WTC11 (cell line): Measurements from ENCODE around the gene VSIG4. TPM values are rescaled to one million over a fixed set of nuclear protein-coding genes. Genes with fewer than 3 reads are reported as not detected.

ENCODE experiments used
- ATAC-seq: fragments of 200-7000 bp; cut with Tn5 transposase; 2 replicates; pipeline ENCODE4 v1.10.0; 2021; ENCODE audit warnings: mild to moderate bottlenecking, moderate library complexity
- CTCF ChIA-PET: fragments of 300-600 bp; sonication (Branson Sonifier 250); formaldehyde crosslinking; loops from one replicate; lab custom pipeline; 2021; ENCODE audit warnings: antibody characterized with exemption; lab: Charles Lee
- POLR2A ChIA-PET: fragments of 350-600 bp; sonication (Branson Sonifier 250); formaldehyde crosslinking; loops from one replicate; lab custom pipeline; 2021; ENCODE audit warnings: antibody characterized with exemption; lab: Charles Lee
- DNase-seq: peaks from one replicate; pipeline ENCODE4 v3.0.0; 2021; ENCODE audit warnings: low spot score
- H3K27ac Mint-ChIP-seq: 2 replicates; pipeline ENCODE4 v1.8.0; 2021; ENCODE audit warnings: mixed read lengths
- H3K27me3 Mint-ChIP-seq: 2 replicates; pipeline ENCODE4 v1.8.0; 2021; ENCODE audit warnings: low read depth, mild to moderate bottlenecking, moderate library complexity, mixed read lengths
- H3K36me3 Mint-ChIP-seq: 2 replicates; pipeline ENCODE4 v1.8.0; 2021; ENCODE audit warnings: mixed read lengths
- H3K4me1 Mint-ChIP-seq: 2 replicates; pipeline ENCODE4 v1.8.0; 2022; ENCODE audit warnings: mixed read lengths
- H3K4me3 Mint-ChIP-seq: 2 replicates; pipeline ENCODE4 v1.8.0; 2021; ENCODE audit warnings: mild to moderate bottlenecking, moderate library complexity, mixed read lengths
- H3K9me3 Mint-ChIP-seq: 2 replicates; pipeline ENCODE4 v1.8.0; 2021; ENCODE audit warnings: mixed read lengths
- FOXJ3 ChIP-seq: sonication (generic); formaldehyde crosslinking; IDR thresholded peaks from 2 replicates; pipeline ENCODE4 v1.9.0; 2021; ENCODE audit warnings: missing genetic modification reagents, mild to moderate bottlenecking, borderline replicate concordance
- GABPB1 ChIP-seq: sonication (generic); formaldehyde crosslinking; IDR thresholded peaks from 2 replicates; pipeline ENCODE4 v1.8.1; 2023; ENCODE audit warnings: mild to moderate bottlenecking, missing genetic modification reagents
- GTF2I ChIP-seq: fragments of 250-450 bp; sonication (Bioruptor Pico); conservative IDR thresholded peaks from 2 replicates; pipeline ENCODE4 v1.4.0; 2021; ENCODE audit warnings: mild to moderate bottlenecking
- NFATC4 ChIP-seq: fragments of 250-450 bp; sonication (Bioruptor Pico); IDR thresholded peaks from 2 replicates; pipeline ENCODE4 v1.9.0; 2021; ENCODE audit warnings: mild to moderate bottlenecking
- NFE2L1 ChIP-seq: sonication (generic); formaldehyde crosslinking; IDR thresholded peaks from 2 replicates; pipeline ENCODE4 v1.8.1; 2023; ENCODE audit warnings: missing genetic modification reagents
- RELA ChIP-seq: sonication (generic); formaldehyde crosslinking; IDR thresholded peaks from 2 replicates; pipeline ENCODE4 v1.8.1; 2022; ENCODE audit warnings: missing genetic modification reagents, mild to moderate bottlenecking, borderline replicate concordance
- SMAD3 ChIP-seq: sonication (generic); formaldehyde crosslinking; IDR thresholded peaks from 2 replicates; pipeline ENCODE4 v1.8.0; 2022; ENCODE audit warnings: missing genetic modification reagents, mild to moderate bottlenecking, borderline replicate concordance
- SP1 ChIP-seq: sonication (generic); formaldehyde crosslinking; conservative IDR thresholded peaks from 2 replicates; pipeline ENCODE4 v1.8.1; 2022; ENCODE audit warnings: missing genetic modification reagents
- ZNF219 ChIP-seq: sonication (generic); formaldehyde crosslinking; IDR thresholded peaks from 2 replicates; pipeline ENCODE4 v1.8.0; 2023; ENCODE audit warnings: missing genetic modification reagents, mild to moderate bottlenecking, borderline replicate concordance
- total RNA-seq: library from RNA; stranded (reverse); gene quantifications from 3 replicates; pipeline ENCODE4 v1.2.3, GENCODE V29; 2021
- TF ChIP-seq, protein P1 (sequence below): fragments of 250-450 bp; sonication (Bioruptor Pico); IDR thresholded peaks from 2 replicates; pipeline ENCODE4 v1.9.0; 2021; ENCODE audit warnings: mild to moderate bottlenecking
- TF ChIP-seq, protein P2 (sequence below): sonication (generic); formaldehyde crosslinking; IDR thresholded peaks from 2 replicates; pipeline ENCODE4 v1.8.1; 2023; ENCODE audit warnings: mild to moderate bottlenecking, missing genetic modification reagents, borderline replicate concordance
- TF ChIP-seq, protein P3 (sequence below): sonication (generic); formaldehyde crosslinking; IDR thresholded peaks from 2 replicates; pipeline ENCODE4 v1.8.1; 2023; ENCODE audit warnings: mild to moderate bottlenecking, missing genetic modification reagents
- TF ChIP-seq, protein P4 (sequence below): fragments of 250-450 bp; sonication (Bioruptor Pico); IDR thresholded peaks from 2 replicates; pipeline ENCODE4 v2.1.2; 2022; ENCODE audit warnings: mild to moderate bottlenecking, moderate library complexity
- TF ChIP-seq, protein P5 (sequence below): sonication (generic); formaldehyde crosslinking; IDR thresholded peaks from 2 replicates; pipeline ENCODE4 v1.8.1; 2023; ENCODE audit warnings: mild to moderate bottlenecking, missing genetic modification reagents, moderate library complexity
- TF ChIP-seq, protein P6 (sequence below): sonication (generic); formaldehyde crosslinking; IDR thresholded peaks from 2 replicates; pipeline ENCODE4 v1.8.0; 2023; ENCODE audit warnings: missing genetic modification reagents, mild to moderate bottlenecking, borderline replicate concordance
- TF ChIP-seq, protein P7 (sequence below): sonication (generic); formaldehyde crosslinking; IDR thresholded peaks from 2 replicates; pipeline ENCODE4 v1.8.0; 2022; ENCODE audit warnings: mild to moderate bottlenecking, missing genetic modification reagents

VSIG4 gene
- total RNA-seq, 1 experiment from 2014 or later = 0.24 TPM

DNA sequence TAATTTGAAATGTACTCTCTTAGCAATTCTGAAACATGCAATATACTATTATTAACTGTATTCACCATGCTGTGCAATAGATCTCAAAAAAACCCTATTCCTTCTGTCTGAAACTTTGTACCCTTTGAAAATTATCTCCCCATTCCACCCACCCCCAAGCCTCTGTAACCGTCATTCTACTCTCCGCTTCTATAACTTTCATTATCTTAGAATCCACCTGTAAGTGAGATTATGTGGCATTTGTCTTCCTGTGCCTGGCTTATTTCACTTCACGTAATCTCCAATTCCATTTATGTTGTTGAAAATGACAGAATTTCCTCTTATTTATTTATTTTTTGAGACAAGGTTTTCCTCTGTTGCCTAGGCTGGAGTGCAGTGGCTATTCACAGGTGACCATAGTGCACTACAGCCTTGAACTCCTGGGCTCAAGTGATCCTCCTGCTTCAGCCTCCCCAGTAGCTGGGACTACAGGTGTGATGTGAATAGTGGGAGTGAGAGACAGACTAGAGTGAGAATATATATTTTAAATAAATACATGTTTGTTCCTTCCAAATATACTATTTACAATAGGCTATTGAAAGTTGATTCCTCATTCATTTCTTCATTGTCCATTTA, 30.5 kb downstream of the VSIG4 start:
- no peak for DNase-seq
- ATAC-seq = no peak
- ChIA-PET CTCF (no interaction called here), POLR2A (no interaction called here)
- H3K27me3 Mint-ChIP-seq = no peaks in the 10 kb centered on the region; the same call in 1 of the 2 replicates
- TF ChIP-seq GABPB1 (CRISPR knock-in tag) = no peak
- TF ChIP-seq, all 79 proteins: peak for 0
- Mint-ChIP-seq H3K4me3 (no peak overlapping the region), H3K27ac (no peak overlapping the region), H3K9me3 (0 out of 2 replicates have a peak, but pooled peaks cover 4% of the 10 kb centered on the region), H3K36me3 (no peaks in the 10 kb centered on the region), H3K4me1 (no peaks in the 10 kb centered on the region; the same call in 1 of the 2 replicates)

DNA sequence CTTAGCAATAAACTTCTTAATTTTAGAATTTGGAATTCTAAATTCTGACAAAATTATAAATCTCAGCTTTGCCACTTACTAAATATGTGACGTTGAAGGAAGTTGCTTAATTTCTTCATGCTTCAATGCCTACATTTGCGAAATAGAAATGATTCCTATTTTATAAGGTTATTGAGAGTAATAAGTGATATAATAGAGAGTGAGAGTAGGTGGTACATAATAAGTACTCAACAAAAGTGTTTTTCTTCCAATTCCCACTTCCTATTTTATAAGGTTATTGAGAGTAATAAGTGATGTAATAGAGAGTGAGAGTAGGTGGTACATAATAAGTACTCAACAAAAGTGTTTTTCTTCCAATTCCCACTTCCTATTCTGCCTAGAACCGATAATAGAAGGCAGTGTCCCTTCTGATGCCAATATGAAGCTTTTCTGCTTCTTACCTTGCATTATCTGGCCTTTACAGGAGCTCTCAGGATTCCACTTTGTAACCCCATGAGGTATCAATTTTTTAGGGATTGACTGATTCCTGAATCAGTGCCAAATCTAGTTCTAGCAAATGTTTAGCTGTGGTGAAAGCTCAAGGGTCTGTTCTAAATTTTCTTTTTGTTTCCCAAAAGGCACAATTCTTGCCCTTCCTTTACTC, 31.4 kb downstream of the VSIG4 start:
- Mint-ChIP-seq H3K4me1 (no peaks in the 10 kb centered on the region; the same call in 1 of the 2 replicates), H3K27me3 (no peaks in the 10 kb centered on the region; the same call in 1 of the 2 replicates), H3K27ac (no peak overlapping the region), H3K9me3 (0 out of 2 replicates have a peak, but pooled peaks cover 4% of the 10 kb centered on the region)
- ATAC-seq = no peak
- POLR2A ChIA-PET = no interaction called here
- TF ChIP-seq GTF2I (CRISPR knock-in tag) (no peak), NFE2L1 (no peak), FOXJ3 (no peak), NFATC4 (CRISPR knock-in tag) (no peak), ZNF219 (CRISPR knock-in tag) (no peak), SMAD3 (CRISPR knock-in tag) (no peak), GABPB1 (CRISPR knock-in tag) (no peak), RELA (no peak)
- TF ChIP-seq, protein P1, sequence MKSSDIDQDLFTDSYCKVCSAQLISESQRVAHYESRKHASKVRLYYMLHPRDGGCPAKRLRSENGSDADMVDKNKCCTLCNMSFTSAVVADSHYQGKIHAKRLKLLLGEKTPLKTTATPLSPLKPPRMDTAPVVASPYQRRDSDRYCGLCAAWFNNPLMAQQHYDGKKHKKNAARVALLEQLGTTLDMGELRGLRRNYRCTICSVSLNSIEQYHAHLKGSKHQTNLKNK (CRISPR knock-in tag) = no peak
- TF ChIP-seq, protein P2, sequence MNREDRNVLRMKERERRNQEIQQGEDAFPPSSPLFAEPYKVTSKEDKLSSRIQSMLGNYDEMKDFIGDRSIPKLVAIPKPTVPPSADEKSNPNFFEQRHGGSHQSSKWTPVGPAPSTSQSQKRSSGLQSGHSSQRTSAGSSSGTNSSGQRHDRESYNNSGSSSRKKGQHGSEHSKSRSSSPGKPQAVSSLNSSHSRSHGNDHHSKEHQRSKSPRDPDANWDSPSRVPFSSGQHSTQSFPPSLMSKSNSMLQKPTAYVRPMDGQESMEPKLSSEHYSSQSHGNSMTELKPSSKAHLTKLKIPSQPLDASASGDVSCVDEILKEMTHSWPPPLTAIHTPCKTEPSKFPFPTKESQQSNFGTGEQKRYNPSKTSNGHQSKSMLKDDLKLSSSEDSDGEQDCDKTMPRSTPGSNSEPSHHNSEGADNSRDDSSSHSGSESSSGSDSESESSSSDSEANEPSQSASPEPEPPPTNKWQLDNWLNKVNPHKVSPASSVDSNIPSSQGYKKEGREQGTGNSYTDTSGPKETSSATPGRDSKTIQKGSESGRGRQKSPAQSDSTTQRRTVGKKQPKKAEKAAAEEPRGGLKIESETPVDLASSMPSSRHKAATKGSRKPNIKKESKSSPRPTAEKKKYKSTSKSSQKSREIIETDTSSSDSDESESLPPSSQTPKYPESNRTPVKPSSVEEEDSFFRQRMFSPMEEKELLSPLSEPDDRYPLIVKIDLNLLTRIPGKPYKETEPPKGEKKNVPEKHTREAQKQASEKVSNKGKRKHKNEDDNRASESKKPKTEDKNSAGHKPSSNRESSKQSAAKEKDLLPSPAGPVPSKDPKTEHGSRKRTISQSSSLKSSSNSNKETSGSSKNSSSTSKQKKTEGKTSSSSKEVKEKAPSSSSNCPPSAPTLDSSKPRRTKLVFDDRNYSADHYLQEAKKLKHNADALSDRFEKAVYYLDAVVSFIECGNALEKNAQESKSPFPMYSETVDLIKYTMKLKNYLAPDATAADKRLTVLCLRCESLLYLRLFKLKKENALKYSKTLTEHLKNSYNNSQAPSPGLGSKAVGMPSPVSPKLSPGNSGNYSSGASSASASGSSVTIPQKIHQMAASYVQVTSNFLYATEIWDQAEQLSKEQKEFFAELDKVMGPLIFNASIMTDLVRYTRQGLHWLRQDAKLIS = no peak
- TF ChIP-seq, protein P3, sequence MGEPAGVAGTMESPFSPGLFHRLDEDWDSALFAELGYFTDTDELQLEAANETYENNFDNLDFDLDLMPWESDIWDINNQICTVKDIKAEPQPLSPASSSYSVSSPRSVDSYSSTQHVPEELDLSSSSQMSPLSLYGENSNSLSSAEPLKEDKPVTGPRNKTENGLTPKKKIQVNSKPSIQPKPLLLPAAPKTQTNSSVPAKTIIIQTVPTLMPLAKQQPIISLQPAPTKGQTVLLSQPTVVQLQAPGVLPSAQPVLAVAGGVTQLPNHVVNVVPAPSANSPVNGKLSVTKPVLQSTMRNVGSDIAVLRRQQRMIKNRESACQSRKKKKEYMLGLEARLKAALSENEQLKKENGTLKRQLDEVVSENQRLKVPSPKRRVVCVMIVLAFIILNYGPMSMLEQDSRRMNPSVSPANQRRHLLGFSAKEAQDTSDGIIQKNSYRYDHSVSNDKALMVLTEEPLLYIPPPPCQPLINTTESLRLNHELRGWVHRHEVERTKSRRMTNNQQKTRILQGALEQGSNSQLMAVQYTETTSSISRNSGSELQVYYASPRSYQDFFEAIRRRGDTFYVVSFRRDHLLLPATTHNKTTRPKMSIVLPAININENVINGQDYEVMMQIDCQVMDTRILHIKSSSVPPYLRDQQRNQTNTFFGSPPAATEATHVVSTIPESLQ (CRISPR knock-in tag) = no peak
- TF ChIP-seq, protein P4, sequence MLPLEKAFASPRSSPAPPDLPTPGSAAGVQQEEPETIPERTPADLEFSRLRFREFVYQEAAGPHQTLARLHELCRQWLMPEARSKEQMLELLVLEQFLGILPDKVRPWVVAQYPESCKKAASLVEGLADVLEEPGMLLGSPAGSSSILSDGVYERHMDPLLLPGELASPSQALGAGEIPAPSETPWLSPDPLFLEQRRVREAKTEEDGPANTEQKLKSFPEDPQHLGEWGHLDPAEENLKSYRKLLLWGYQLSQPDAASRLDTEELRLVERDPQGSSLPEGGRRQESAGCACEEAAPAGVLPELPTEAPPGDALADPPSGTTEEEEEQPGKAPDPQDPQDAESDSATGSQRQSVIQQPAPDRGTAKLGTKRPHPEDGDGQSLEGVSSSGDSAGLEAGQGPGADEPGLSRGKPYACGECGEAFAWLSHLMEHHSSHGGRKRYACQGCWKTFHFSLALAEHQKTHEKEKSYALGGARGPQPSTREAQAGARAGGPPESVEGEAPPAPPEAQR (CRISPR knock-in tag) = no peak
- TF ChIP-seq, all 79 proteins: peak for 0
- Mint-ChIP-seq H3K4me3 (no peak overlapping the region), H3K36me3 (no peaks in the 10 kb centered on the region)
- DNase-seq = no peak
- CTCF ChIA-PET = no interaction called here

DNA sequence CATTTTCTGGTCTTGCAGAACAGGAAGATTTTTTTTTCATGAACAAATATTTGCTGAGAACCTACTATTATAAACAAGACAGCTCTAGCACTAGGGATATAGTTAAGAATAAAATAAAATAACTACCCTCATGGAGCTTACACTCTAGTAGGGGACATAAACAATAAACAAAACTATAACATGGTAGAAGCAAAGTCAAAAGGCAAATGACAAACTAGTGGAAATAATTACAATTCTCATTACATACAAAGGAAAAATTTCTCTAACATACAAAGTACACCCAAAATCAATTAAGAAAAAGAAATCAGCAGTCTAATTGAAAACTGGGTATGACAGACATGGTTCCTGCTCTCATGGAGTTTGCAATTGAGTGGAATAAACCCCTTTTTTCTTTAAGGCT, 32.0 kb downstream of the VSIG4 start:
- ATAC-seq = no peak
- Mint-ChIP-seq H3K4me3 (no peak overlapping the region), H3K4me1 (no peaks in the 10 kb centered on the region; the same call in 1 of the 2 replicates), H3K27ac (no peak overlapping the region), H3K9me3 (0 out of 2 replicates have a peak, but pooled peaks cover 4% of the 10 kb centered on the region), H3K36me3 (no peaks in the 10 kb centered on the region), H3K27me3 (no peaks in the 10 kb centered on the region; the same call in 1 of the 2 replicates)
- ChIA-PET CTCF (no interaction called here), POLR2A (no interaction called here)
- no peak for DNase-seq
- TF ChIP-seq, protein P5, sequence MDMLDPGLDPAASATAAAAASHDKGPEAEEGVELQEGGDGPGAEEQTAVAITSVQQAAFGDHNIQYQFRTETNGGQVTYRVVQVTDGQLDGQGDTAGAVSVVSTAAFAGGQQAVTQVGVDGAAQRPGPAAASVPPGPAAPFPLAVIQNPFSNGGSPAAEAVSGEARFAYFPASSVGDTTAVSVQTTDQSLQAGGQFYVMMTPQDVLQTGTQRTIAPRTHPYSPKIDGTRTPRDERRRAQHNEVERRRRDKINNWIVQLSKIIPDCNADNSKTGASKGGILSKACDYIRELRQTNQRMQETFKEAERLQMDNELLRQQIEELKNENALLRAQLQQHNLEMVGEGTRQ (CRISPR knock-in tag) = no peak
- TF ChIP-seq, protein P6, sequence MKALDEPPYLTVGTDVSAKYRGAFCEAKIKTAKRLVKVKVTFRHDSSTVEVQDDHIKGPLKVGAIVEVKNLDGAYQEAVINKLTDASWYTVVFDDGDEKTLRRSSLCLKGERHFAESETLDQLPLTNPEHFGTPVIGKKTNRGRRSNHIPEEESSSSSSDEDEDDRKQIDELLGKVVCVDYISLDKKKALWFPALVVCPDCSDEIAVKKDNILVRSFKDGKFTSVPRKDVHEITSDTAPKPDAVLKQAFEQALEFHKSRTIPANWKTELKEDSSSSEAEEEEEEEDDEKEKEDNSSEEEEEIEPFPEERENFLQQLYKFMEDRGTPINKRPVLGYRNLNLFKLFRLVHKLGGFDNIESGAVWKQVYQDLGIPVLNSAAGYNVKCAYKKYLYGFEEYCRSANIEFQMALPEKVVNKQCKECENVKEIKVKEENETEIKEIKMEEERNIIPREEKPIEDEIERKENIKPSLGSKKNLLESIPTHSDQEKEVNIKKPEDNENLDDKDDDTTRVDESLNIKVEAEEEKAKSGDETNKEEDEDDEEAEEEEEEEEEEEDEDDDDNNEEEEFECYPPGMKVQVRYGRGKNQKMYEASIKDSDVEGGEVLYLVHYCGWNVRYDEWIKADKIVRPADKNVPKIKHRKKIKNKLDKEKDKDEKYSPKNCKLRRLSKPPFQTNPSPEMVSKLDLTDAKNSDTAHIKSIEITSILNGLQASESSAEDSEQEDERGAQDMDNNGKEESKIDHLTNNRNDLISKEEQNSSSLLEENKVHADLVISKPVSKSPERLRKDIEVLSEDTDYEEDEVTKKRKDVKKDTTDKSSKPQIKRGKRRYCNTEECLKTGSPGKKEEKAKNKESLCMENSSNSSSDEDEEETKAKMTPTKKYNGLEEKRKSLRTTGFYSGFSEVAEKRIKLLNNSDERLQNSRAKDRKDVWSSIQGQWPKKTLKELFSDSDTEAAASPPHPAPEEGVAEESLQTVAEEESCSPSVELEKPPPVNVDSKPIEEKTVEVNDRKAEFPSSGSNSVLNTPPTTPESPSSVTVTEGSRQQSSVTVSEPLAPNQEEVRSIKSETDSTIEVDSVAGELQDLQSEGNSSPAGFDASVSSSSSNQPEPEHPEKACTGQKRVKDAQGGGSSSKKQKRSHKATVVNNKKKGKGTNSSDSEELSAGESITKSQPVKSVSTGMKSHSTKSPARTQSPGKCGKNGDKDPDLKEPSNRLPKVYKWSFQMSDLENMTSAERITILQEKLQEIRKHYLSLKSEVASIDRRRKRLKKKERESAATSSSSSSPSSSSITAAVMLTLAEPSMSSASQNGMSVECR (CRISPR knock-in tag) = no peak
- no peak for TF ChIP-seq SP1 (CRISPR knock-in tag)
- no peak for TF ChIP-seq SMAD3 (CRISPR knock-in tag)
- TF ChIP-seq, protein P7, sequence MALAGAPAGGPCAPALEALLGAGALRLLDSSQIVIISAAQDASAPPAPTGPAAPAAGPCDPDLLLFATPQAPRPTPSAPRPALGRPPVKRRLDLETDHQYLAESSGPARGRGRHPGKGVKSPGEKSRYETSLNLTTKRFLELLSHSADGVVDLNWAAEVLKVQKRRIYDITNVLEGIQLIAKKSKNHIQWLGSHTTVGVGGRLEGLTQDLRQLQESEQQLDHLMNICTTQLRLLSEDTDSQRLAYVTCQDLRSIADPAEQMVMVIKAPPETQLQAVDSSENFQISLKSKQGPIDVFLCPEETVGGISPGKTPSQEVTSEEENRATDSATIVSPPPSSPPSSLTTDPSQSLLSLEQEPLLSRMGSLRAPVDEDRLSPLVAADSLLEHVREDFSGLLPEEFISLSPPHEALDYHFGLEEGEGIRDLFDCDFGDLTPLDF (CRISPR knock-in tag) = no peak
- no peak for TF ChIP-seq RELA
